NCI-H524 treated with DMSO at 0.1 percent for 48 hours (cell line): Measurements from ENCODE around the gene CDCP2.

Experiments used
- DNase-seq: peaks from one replicate; lab custom pipeline; 2025; lab: John Stamatoyannopoulos, UW

CDCP2 gene

DNA sequence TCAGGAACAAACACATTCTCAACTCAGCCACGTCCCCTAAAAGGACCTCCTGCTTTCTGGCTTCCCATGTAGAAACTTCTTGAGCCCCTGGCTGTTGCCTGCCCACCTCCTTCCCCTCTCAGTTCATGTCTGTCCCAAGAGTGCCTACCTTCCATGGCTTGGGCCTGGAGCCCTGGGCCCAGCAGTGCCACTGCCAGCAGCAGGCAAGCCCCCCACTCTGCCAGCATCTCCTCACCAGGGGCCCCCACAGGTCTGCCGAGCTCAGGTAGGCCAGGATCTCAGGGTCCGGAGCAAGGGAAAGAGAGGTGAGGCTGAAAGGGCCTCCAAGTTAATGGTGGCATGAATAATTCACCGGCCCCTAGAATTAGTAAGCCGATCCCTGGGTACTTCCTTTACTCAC, at the start of gene CDCP2:
CDCP2 (minus strand) TSS at position 305 of the 400 bp plus-strand sequence; CDS start at position 227, 78 bp downstream.
- no peak for DNase-seq

GRCh38 chr1:54200519-54200997, 47.8 kb upstream of the CDCP2 start:
- no peak for DNase-seq

GRCh38 chr1:54199765-54200518, 47.1 kb upstream of the CDCP2 start, which contains the start of the genes CYB5RL and MRPL37:
Gene CYB5RL (minus strand): TSS chr1:54200030. CDS start chr1:54195616, 4,414 bp downstream.
Gene MRPL37 (plus strand): TSS chr1:54200167. CDS start chr1:54200244, 77 bp downstream.
- peak; percentile 90 for DNase-seq

GRCh38 chr1:54199151-54199764, 46.5 kb upstream of the CDCP2 start:
- no peak for DNase-seq

- DNase-seq = no peak
These were observed 40.7 kb upstream of the CDCP2 start for GRCh38 chr1:54193453-54193852.

- DNase-seq = no peak
These were observed 38.7 kb upstream of the CDCP2 start for GRCh38 chr1:54191525-54191924.

DNA sequence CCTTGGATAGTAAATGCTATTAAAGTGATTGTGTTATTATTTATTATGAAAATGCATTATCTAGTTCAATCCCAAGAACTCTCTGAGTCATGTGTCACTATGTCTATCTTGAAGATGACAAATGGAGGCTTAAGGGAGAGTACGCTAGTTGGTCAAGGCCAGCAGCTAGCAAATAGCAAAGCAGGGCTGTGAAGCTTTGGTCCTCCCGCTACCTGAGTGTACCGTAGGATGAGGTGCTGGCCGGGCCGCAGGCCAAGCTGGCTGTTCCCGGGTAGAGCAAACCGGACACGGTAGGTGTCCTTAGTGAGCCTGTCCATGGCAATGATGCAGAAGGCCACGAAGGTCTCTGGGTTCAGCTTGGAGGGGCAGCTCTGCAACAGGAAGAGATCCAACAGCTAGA, 37.7 kb upstream of the CDCP2 start:
- no peak for DNase-seq

DNA sequence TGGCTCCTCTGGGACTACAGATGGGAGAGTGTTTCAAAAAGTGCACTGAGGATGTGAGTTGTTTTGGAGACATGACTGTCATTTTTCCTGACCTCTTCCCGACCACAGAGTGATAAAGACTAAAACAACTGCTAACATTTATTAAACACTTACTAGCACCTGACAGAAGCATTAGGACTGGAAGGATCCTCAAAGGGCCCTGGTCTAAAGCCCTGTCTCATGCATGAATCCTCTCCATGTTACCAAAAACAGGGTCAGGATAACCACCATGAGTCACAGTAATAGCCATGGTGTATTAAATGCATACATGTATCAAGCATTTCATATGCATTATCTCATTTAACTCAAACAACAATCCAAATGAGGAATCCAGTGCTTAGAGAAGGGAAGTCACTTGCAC, 35.5 kb upstream of the CDCP2 start:
- no peak for DNase-seq

DNA sequence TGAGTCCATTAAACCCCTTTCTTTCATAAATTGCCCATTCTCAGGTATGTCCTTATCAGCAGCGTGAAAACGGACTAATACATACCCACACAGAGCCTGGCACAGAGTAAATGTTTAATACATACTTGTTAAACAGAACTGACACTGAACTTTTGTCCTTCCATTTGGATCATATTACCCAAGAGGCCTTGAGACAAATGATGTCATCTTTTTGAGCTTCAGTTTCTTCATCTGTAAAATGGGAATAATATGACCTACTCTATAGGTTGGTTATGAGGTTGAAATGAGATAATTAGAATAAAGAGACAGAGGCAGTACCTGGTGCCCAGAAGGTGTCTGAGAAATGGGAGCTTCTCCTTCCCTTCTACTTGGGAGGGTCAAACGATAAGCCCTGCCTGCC, 33.3 kb upstream of the CDCP2 start:
- no peak for DNase-seq

- no peak for DNase-seq
These were observed 28.0 kb upstream of the CDCP2 start for GRCh38 chr1:54180701-54181360.

DNA sequence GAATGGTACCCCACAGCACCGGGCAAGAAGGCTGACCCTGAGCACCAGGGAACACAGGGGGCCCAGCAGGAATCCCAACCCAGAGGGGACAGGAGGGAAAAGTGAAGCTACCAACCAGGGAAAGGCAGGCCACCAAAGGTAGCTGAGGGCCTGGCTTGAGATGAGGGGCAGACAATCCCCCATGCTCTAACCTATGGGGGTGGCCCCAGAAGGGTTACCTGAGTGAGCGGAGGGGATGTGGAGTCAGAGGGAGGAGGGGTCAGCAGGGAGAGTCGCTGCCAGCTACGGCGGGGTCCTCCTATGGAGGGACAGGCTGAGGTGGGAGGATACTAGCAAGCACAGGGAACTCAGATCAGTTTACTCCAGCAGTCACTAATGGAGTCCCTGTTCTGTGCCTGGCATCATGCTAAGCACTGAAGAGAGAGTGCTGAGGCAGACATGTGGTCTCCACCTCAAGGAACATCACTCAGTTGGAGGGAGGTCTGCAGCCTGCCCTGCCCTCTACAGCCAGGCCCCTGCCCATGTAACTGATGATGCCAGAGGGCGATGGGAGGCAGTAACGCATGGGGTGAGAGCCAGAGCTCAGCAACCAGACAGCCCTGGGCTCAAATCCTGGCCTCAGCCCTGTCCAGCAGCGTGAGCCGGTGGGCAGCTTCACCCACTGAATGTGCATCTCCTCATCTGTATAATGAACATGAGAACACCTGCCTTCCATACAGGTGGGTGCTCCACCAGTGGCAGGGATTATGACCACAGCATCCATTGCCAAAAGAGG, 25.7 kb upstream of the CDCP2 start:
- no peak for DNase-seq

GRCh38 chr1:54177726-54178125, 24.9 kb upstream of the CDCP2 start:
- DNase-seq = no peak

DNA sequence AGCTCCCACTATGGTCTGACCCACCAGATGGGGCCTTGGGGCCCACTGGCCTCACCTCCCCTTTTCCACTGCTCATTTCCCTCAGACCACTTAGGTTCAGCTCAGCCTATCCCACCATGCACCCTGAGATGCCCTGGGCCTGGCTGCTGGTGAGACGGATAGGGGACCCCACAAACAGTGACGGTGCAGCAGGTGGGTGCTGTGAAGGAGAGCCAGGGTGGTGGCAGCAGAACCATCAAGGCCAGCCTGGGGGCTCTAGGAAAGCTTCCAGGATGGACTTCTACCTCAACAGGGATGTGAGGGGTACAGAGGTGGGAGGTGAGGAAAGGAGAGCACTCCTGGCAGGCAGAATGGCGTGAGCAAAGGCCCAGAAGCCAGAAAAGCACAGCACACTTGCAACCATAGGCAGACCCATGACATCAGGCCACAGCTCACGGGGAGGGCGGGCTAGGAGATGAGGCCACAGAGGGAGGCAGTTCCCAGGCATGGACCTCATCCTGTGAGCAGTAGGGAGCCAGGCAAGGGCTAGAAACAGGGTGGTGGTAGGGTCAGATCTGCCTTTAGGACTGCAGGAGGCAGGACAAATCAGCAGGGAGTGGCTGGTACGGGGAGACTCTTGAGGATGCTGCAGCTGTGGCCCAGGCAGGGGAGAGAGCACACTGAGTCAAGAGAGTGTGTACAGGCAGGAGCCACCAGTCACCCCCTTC, 24.0 kb upstream of the CDCP2 start:
- DNase-seq = no peak

DNA sequence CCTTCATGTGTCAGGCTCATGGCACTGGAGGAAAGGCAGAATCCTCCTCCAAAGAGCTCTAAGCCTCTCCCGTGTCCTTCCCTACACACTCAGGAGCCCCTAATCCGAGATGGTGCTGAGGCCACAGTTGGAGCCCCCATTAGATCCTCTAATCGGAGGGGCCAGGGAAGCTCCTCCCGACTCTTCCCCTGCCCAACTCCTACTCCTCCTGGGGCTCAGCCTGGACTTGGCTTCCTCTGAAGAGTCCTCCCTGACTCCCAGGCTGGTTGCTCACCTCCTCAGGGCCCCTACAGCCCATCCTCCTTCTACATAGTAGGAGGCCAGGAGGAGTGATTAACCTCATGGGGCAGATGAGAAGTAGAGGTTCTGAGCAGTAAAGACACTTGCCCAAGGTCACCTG, 21.3 kb upstream of the CDCP2 start:
- DNase-seq = no peak

- no peak for DNase-seq
These were observed 20.9 kb upstream of the CDCP2 start for GRCh38 chr1:54173681-54174080.

DNA sequence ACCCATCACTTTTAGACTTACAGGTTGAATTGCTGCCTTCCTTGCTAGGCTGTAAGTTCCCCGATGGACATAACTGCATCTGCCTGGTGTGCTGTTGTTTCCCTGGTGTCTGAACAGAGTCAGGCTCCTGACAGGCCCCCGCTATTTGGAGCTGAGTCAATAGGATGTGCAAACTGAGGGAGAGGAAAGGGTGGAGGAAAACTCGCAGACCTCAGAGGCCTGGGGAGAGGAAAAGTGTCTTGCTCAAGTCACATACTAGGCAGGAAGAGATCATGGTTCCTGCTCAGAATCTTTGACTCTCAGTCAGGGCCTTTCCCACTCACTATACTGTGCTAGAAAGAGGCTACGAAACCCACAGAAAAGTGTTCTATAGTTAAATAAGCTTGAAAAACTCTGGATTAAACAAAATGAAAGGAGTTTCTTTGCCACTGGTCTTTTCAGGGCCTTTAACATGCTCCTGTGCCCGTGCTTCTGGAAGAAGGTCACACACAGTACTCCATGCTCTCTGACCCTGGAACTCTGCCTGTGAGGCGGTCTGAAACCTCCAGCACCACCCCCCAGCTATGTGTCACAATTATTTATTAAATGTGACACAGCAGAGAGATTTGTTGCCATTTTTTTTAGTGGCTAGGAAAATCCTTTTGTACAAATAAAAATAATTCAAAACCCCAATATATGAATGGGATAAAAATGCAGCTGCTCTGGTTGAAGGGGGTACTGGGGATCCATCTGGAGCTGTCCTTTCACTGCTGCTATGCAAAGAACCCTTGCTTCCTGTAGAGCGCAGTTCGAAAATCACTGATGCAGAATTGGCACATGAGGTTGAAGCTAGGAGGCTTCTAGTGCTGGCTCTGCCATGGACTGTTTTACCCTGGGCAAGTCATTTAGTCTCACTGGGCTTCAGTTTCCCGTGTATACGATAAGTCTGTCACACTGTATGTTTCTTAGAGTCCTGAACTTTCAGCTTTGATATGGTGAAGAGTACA, 20.1 kb upstream of the CDCP2 start:
- DNase-seq = no peak

DNA sequence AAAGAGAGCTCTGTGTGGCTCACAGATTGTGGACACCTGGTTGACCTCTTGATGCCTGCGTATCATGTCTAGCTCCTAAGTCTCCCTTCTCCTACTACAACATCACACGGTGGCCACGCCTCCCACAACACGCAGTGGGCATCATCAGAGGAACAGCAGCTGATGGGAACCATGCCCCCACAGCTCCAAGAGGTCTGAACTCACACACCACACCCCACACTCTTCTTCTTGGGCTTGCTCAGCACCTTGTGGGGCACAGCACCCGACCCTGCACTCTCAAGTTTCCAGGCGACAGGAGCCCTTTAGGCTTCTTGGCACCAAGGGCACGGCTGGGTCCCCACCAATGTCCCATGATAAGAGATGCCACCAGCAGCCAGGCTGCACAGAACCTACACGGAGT, 18.8 kb upstream of the CDCP2 start:
- no peak for DNase-seq

GRCh38 chr1:54171016-54171415, 18.2 kb upstream of the CDCP2 start:
- DNase-seq = no peak

GRCh38 chr1:54169068-54169467, 16.3 kb upstream of the CDCP2 start:
- DNase-seq = no peak
